Esophagus squamous epithelium (tissue), 5 donors: Measurements from ENCODE around the gene THAP5. TPM values are rescaled to one million over a fixed set of nuclear protein-coding genes. Genes with fewer than 3 reads are reported as not detected.
A peak's percentile ranks its signal among the peaks of the same experiment; 100 is the strongest.

Experiments used
- DNase-seq: peaks from one replicate; lab custom pipeline; 2025; lab: John Stamatoyannopoulos, UW
- H3K27ac ChIP-seq, 4 donors: fragments of 200-600 bp; sonication (generic); one replicate each; pipeline ENCODE4 v1.5.1; 2016 to 2019; ENCODE audit warnings: mild to moderate bottlenecking in 1 of 4
- H3K27me3 ChIP-seq, 4 donors: fragments of 200-600 bp; sonication (generic); 1 replicate in 3 of 4; 2 replicates in 1 of 4; pipeline versions ENCODE4 v1.5.1 to v1.6.0; 2017 to 2021; ENCODE audit warnings: antibody characterized with exemption in 1 of 4
- H3K36me3 ChIP-seq, 3 donors: fragments of 200-600 bp; sonication (generic); one replicate each; pipeline ENCODE4 v1.5.1; 2016 to 2019
- H3K4me1 ChIP-seq, 3 donors: fragments of 200-600 bp; sonication (generic); one replicate each; pipeline ENCODE4 v1.5.1; 2017 to 2019
- H3K4me3 ChIP-seq, 4 donors: fragments of 200-600 bp; sonication (generic); 1 replicate in 3 of 4; 2 replicates in 1 of 4; pipeline ENCODE4 v1.5.1; 2016 to 2019; ENCODE audit warnings: mild to moderate bottlenecking in 2 of 4, moderate library complexity in 1 of 4
- H3K9me3 ChIP-seq, 3 donors: fragments of 200-600 bp; sonication (generic); one replicate each; pipeline ENCODE4 v1.5.1; 2016 to 2019
- CTCF ChIP-seq, 6 experiments: fragments of 450-650 bp in 4 of 6; fragments of 200-600 bp in 2 of 6; sonication (generic) in 2 of 6; IDR thresholded peaks; one replicate each; pipeline ENCODE4 v1.5.1; 2016 to 2019; ENCODE audit warnings: antibody characterized with exemption in 6 of 6, mild to moderate bottlenecking in 4 of 6, moderate library complexity in 4 of 6
- POLR2A ChIP-seq, 4 donors: fragments of 450-650 bp; IDR thresholded peaks; one replicate each; pipeline ENCODE4 v1.6.1; 2017; ENCODE audit warnings: antibody characterized with exemption in 4 of 4, mild to moderate bottlenecking in 4 of 4, moderate library complexity in 3 of 4
- WGBS, 2 donors: methylation state at CpG; one replicate each; pipeline ENCODE4 v1.1.5; 2018; 5-methylcytosine and 5-hydroxymethylcytosine counted together
- intact Hi-C: fragments of 100-400 bp; cut with DNase I; formaldehyde crosslinking; loops from one replicate; pipeline ENCODE4 v1.15.0; 2022
- total RNA-seq, 4 donors: library from RNA; depleted of rRNA; stranded (reverse); fragments of >200 nt; gene quantifications; one replicate each; pipeline ENCODE4 v1.1.0, GENCODE V29; 2016
- donor health status: DM: yes; HTN: yes; CAD: no.

THAP5 gene
- total RNA-seq, 4 donors from 2014 or later, result 7.7 to 19.7 (median 15.9) TPM

GRCh38 chr7:108578937-108579336 is 9.4 kb upstream of the THAP5 start:
- intact Hi-C loops, result no loop called here
- TF ChIP-seq CTCF (IDR thresholded peaks at IDR 0.05) (no peak), POLR2A (IDR thresholded peaks at IDR 0.05) (no peak)
- peaks cover 0 to 32% (median 3%) of the 10 kb centered on the region in 3 donors for H3K36me3 ChIP-seq
- no peak for DNase-seq
- 93 to 95% methylated on average over 4 to 7 of the region's 7 CpGs for WGBS, 2 donors
- H3K9me3 ChIP-seq, result peaks cover 0 to 12% (median 0%) of the 10 kb centered on the region in 3 donors
- H3K4me3 ChIP-seq, result no peak overlapping the region
- H3K27me3 ChIP-seq, result no peaks in the 10 kb centered on the region
- no peak overlapping the region for H3K27ac ChIP-seq
- no peaks in the 10 kb centered on the region for H3K4me1 ChIP-seq

- Histone ChIP-seq H3K9me3 (peaks cover 0 to 12% (median 0%) of the 10 kb centered on the region in 3 donors), H3K4me1 (peaks cover 0 to 11% (median 6%) of the 10 kb centered on the region in 3 donors), H3K27ac (no peak overlapping the region), H3K4me3 (no peak overlapping the region), H3K36me3 (peaks cover 0 to 45% (median 3%) of the 10 kb centered on the region in 3 donors), H3K27me3 (no peaks in the 10 kb centered on the region)
- intact Hi-C loops, result no loop called here
- no peak for TF ChIP-seq CTCF (IDR thresholded peaks at IDR 0.05)
- no peak for TF ChIP-seq POLR2A (IDR thresholded peaks at IDR 0.05)
- DNase-seq, result no peak
- 87 to 92% methylated on average over 1 of the region's 1 CpG for WGBS, 2 donors
Measured at GRCh38 chr7:108576116-108576515, 6.6 kb upstream of the THAP5 start.

GRCh38 chr7:108575156-108575555 is 5.7 kb upstream of the THAP5 start:
- DNase-seq, result no peak
- no peaks in the 10 kb centered on the region for H3K27me3 ChIP-seq
- WGBS, 2 donors, result 93 to 97% methylated on average over 2 of the region's 2 CpGs
- intact Hi-C loops, result no loop called here
- peaks cover 0 to 43% (median 3%) of the 10 kb centered on the region in 3 donors for H3K36me3 ChIP-seq
- no peak overlapping the region for H3K27ac ChIP-seq
- peaks cover 0 to 11% (median 0%) of the 10 kb centered on the region in 3 donors for H3K9me3 ChIP-seq
- H3K4me3 ChIP-seq, result no peak overlapping the region
- TF ChIP-seq CTCF (IDR thresholded peaks at IDR 0.05), result no peak
- TF ChIP-seq POLR2A (IDR thresholded peaks at IDR 0.05), result no peak
- H3K4me1 ChIP-seq, result peaks cover 0 to 17% (median 6%) of the 10 kb centered on the region in 3 donors

GRCh38 chr7:108572480-108572879 is 3.0 kb upstream of the THAP5 start:
- no peak for TF ChIP-seq CTCF (IDR thresholded peaks at IDR 0.05)
- no peak for TF ChIP-seq POLR2A (IDR thresholded peaks at IDR 0.05)

GRCh38 chr7:108570146-108570755 is 745 bp upstream of the THAP5 start:
- no peak for DNase-seq
- 0% methylated on average over 4 to 23 of the region's 36 CpGs for WGBS, 2 donors
- intact Hi-C loops, result no loop called here
- Histone ChIP-seq H3K36me3 (peaks cover 0 to 32% (median 0%) of the 10 kb centered on the region in 3 donors), H3K4me3 (peak overlapping the region; percentile 80 to 88 (median 80)), H3K27me3 (no peaks in the 10 kb centered on the region), H3K9me3 (no peaks in the 10 kb centered on the region), H3K4me1 (peaks cover 0 to 38% (median 12%) of the 10 kb centered on the region in 3 donors), H3K27ac (peak overlapping the region; percentile 95 to 99 (median 96))
- no peak for TF ChIP-seq CTCF (IDR thresholded peaks at IDR 0.05)
- peak in 1 of 4 donors; percentile 51 for TF ChIP-seq POLR2A (IDR thresholded peaks at IDR 0.05)

More at GRCh38 chr7:108572480-108572879, 3.0 kb upstream of the THAP5 start:
- no peak for DNase-seq
- no peaks in the 10 kb centered on the region for H3K27me3 ChIP-seq
- 89 to 95% methylated on average over 2 of the region's 2 CpGs for WGBS, 2 donors
- H3K4me1 ChIP-seq, result peaks cover 0 to 36% (median 12%) of the 10 kb centered on the region in 3 donors
- H3K9me3 ChIP-seq, result no peaks in the 10 kb centered on the region
- intact Hi-C loops, result no loop called here
- H3K27ac ChIP-seq, result no peak overlapping the region
- H3K4me3 ChIP-seq, result no peak overlapping the region
- peaks cover 0 to 27% (median 0%) of the 10 kb centered on the region in 3 donors for H3K36me3 ChIP-seq
